K562 (cell line): ENCODE data around the gene ZFX. TPM values are rescaled to one million over a fixed set of nuclear protein-coding genes. Genes with fewer than 3 reads are reported as not detected.

Source experiments
- ATAC-seq: fragments of 200-7000 bp; cut with Tn5 transposase; 3 replicates; pipeline ENCODE4 v1.9.1; 2020; ENCODE audit warnings: moderate library complexity
- BruUV-seq: library from RNA; stranded (reverse); fragments of 400-500 nt; replicated peaks from 2 replicates; lab custom pipeline; 2021; lab: Mats Ljungman, UMichigan
- CTCF ChIA-PET: fragments of 300-600 bp; formaldehyde crosslinking; extraction: SDS; loops from one replicate; lab custom pipeline; 2021; ENCODE audit warnings: low intra/inter-chr PET ratio; lab: Yijun Ruan, JAX
- POLR2A ChIA-PET: fragments of 300-600, 350-650 bp; sonication (Branson Sonifier 250); formaldehyde crosslinking; extraction: SDS; loops from one replicate; lab custom pipeline; 2021; ENCODE audit warnings: antibody characterized with exemption, inconsistent platforms; lab: Yijun Ruan, JAX
- DNase-seq, 4 experiments: peaks; one replicate each; pipeline versions ENCODE4 v3.0.0 to v3.0.0-alpha.2; 2011 to 2018; ENCODE audit warnings: low spot score in 3 of 4, mixed read lengths in 3 of 4; ENCODE audit errors: extremely low read depth in 1 of 4
- FAIRE-seq: peaks from 2 replicates; lab custom pipeline; 2011; peaks lifted over from hg19 to GRCh38; lab: Jason Lieb, UNC
- H2AFZ ChIP-seq: 2 replicates; pipeline ENCODE4 v1.6.0; 2011; ENCODE audit warnings: low read depth, low read length, control low read depth, inconsistent platforms
- H3K27ac ChIP-seq: fragments of 200-600 bp; 3 replicates; pipeline ENCODE4 v1.8.0; 2011; ENCODE audit warnings: low read depth, mild to moderate bottlenecking, control low read depth, inconsistent platforms, low read length, moderate library complexity, mixed read lengths; ENCODE audit errors: extremely low read depth
- H3K27me3 ChIP-seq, 2 experiments: fragments of 300-600 bp in 1 of 2; 2 replicates in 1 of 2; 3 replicates in 1 of 2; pipeline versions ENCODE4 v1.6.0 to v1.8.0; 2011; ENCODE audit warnings: inconsistent platforms in 2 of 2, low read length in 2 of 2, mild to moderate bottlenecking in 1 of 2, mixed read lengths in 1 of 2, moderate library complexity in 1 of 2; ENCODE audit not compliant: control insufficient read depth in 2 of 2, insufficient read depth in 2 of 2
- H3K36me3 ChIP-seq: fragments of 300-600 bp; 3 replicates; pipeline ENCODE4 v1.8.0; 2011; ENCODE audit warnings: mild to moderate bottlenecking, low read length, inconsistent platforms; ENCODE audit not compliant: control insufficient read depth, insufficient read depth
- H3K4me1 ChIP-seq, 2 experiments: fragments of 200-600 bp in 1 of 2; replicated peaks in 1 of 2; 2 replicates in 1 of 2; 3 replicates in 1 of 2; pipeline versions ENCODE4 v1.5.1 to v1.8.0; 2011; ENCODE audit warnings: inconsistent platforms in 2 of 2, low read length in 2 of 2, mild to moderate bottlenecking in 1 of 2, mixed read lengths in 1 of 2, moderate library complexity in 1 of 2; ENCODE audit not compliant: control insufficient read depth in 2 of 2, insufficient read depth in 2 of 2
- H3K4me2 ChIP-seq: 2 replicates; pipeline ENCODE4 v1.6.1; 2011; ENCODE audit warnings: low read length, control low read depth, inconsistent platforms, mixed read lengths; ENCODE audit not compliant: insufficient read depth
- H3K4me3 ChIP-seq: fragments of 200-600 bp; sonication (generic), shearing (Covaris generic); 2 replicates; pipeline ENCODE4 v1.5.1; 2016; ENCODE audit warnings: control low read depth, inconsistent platforms
- H3K79me2 ChIP-seq: fragments of 200-600 bp; 3 replicates; pipeline ENCODE4 v1.8.0; 2011; ENCODE audit warnings: low read length, inconsistent platforms; ENCODE audit not compliant: control insufficient read depth, insufficient read depth
- H3K9ac ChIP-seq, 2 experiments: 2 replicates each; pipeline versions ENCODE4 v1.6.0 to v1.6.1; 2011; ENCODE audit warnings: low read depth in 2 of 2, low read length in 2 of 2, control low read depth in 1 of 2, inconsistent platforms in 1 of 2, mild to moderate bottlenecking in 1 of 2, mixed read lengths in 1 of 2; ENCODE audit not compliant: insufficient read depth in 1 of 2
- H3K9me1 ChIP-seq: one replicate; pipeline ENCODE4 v1.6.0; 2011; ENCODE audit warnings: inconsistent platforms, mild to moderate bottlenecking, low read length, moderate library complexity; ENCODE audit not compliant: control insufficient read depth, insufficient read depth
- H3K9me3 ChIP-seq: replicated peaks from 2 replicates; pipeline ENCODE4 v1.5.1; 2011; ENCODE audit warnings: low read depth, low read length, inconsistent platforms; ENCODE audit not compliant: control insufficient read depth, insufficient read depth
- H4K20me1 ChIP-seq: replicated peaks from 2 replicates; pipeline ENCODE4 v1.6.1; 2011; ENCODE audit warnings: low read length, inconsistent platforms, mixed read lengths; ENCODE audit not compliant: control insufficient read depth, insufficient read depth
- ADNP ChIP-seq: fragments of 200-800 bp; sonication (Bioruptor generic); IDR thresholded peaks from 2 replicates; pipeline ENCODE4 v1.6.1; 2016; ENCODE audit warnings: missing genetic modification characterization, missing compliant biosample characterization
- ATF4 ChIP-seq: fragments of 450-650 bp; formaldehyde crosslinking; IDR thresholded peaks from 2 replicates; pipeline ENCODE4 v1.4.0; 2022; ENCODE audit warnings: mild to moderate bottlenecking, moderate library complexity
- CSDE1 ChIP-seq, 2 experiments: fragments of 450-650 bp; IDR thresholded peaks; 2 replicates each; pipeline ENCODE4 v1.6.1; 2016; ENCODE audit warnings: mild to moderate bottlenecking in 1 of 2
- GABPB2 ChIP-seq: fragments of 250-450 bp; sonication (Bioruptor Pico); conservative IDR thresholded peaks from 2 replicates; pipeline ENCODE4 v1.5.1; 2021; ENCODE audit warnings: mild to moderate bottlenecking
- GTF2F1 ChIP-seq: IDR thresholded peaks from 2 replicates; pipeline ENCODE4 v1.6.1; 2011; ENCODE audit warnings: low read depth, low read length, improper control_type of control experiment
- JUN ChIP-seq, 2 experiments: sonication (generic) in 1 of 2; formaldehyde crosslinking in 1 of 2; IDR thresholded peaks; 2 replicates each; pipeline versions ENCODE4 v1.6.1 to v1.8.0; 2012 to 2022; ENCODE audit warnings: borderline replicate concordance in 2 of 2, mild to moderate bottlenecking in 2 of 2, improper control_type of control experiment in 1 of 2, low read depth in 1 of 2, low read length in 1 of 2, missing genetic modification reagents in 1 of 2
- KAT2B ChIP-seq: IDR thresholded peaks from one replicate; pipeline ENCODE4 v1.6.1; 2012; ENCODE audit warnings: low read depth, mild to moderate bottlenecking, control low read depth, inconsistent platforms, low read length, moderate library complexity
- NBN ChIP-seq: fragments of 450-650 bp; IDR thresholded peaks from 2 replicates; pipeline ENCODE4 v1.6.1; 2016; ENCODE audit warnings: low read depth, mild to moderate bottlenecking
- NCOA4 ChIP-seq: fragments of 450-650 bp; IDR thresholded peaks from 2 replicates; pipeline ENCODE4 v1.6.1; 2018; ENCODE audit warnings: mild to moderate bottlenecking; ENCODE audit not compliant: partially characterized antibody
- RBM15 ChIP-seq: fragments of 200-400 bp; formaldehyde crosslinking; IDR thresholded peaks from 2 replicates; pipeline ENCODE4 v1.6.1; 2018; ENCODE audit warnings: mild to moderate bottlenecking, low read length, moderate library complexity; ENCODE audit not compliant: insufficient read depth
- SIRT6 ChIP-seq: IDR thresholded peaks from one replicate; pipeline ENCODE4 v1.6.1; 2012; ENCODE audit warnings: low read depth, mild to moderate bottlenecking, control low read depth, inconsistent platforms, low read length, moderate library complexity
- SMARCA4 ChIP-seq: fragments of 450-650 bp; IDR thresholded peaks from 2 replicates; pipeline ENCODE4 v1.6.1; 2016
- XRCC3 ChIP-seq: fragments of 450-650 bp; IDR thresholded peaks from 2 replicates; pipeline ENCODE4 v1.6.1; 2017; ENCODE audit warnings: mild to moderate bottlenecking, moderate library complexity
- ZBTB49 ChIP-seq: sonication (generic); formaldehyde crosslinking; IDR thresholded peaks from 2 replicates; pipeline ENCODE4 v1.8.0; 2022; ENCODE audit warnings: missing genetic modification reagents, mild to moderate bottlenecking, borderline replicate concordance
- ZBTB7A ChIP-seq: IDR thresholded peaks from 2 replicates; pipeline ENCODE4 v1.6.1; 2011; ENCODE audit warnings: low read depth, mild to moderate bottlenecking, low read length, moderate library complexity, borderline replicate concordance; ENCODE audit not compliant: control insufficient read depth
- ZNF174 ChIP-seq: fragments of 250-450 bp; sonication (Bioruptor Pico); IDR thresholded peaks from 2 replicates; pipeline ENCODE4 v1.4.0; 2020; ENCODE audit warnings: mild to moderate bottlenecking
- ZNF583 ChIP-seq: fragments of 250-450 bp; sonication (Bioruptor Pico); IDR thresholded peaks from 2 replicates; pipeline ENCODE4 v1.4.0; 2020
- WGBS: fragments of 100-300 bp; shearing (Covaris generic); methylation state at CpG from one replicate; pipeline ENCODE4 v1.1.6; 2016; ENCODE audit warnings: low coverage, mixed read lengths; ENCODE audit not compliant: insufficient coverage; ENCODE audit errors: missing lambda C conversion rate; 5-methylcytosine and 5-hydroxymethylcytosine counted together
- in situ Hi-C: fragments of 300-500 bp; cut with MboI; formaldehyde crosslinking; loops from 4 replicates; pipeline ENCODE4 v1.15.0; 2018; ENCODE audit warnings: inconsistent platforms, mixed read lengths
- intact Hi-C: fragments of 100-400 bp; cut with micrococcal nuclease; formaldehyde crosslinking; loops from 2 replicates; pipeline ENCODE4 v1.14.2; 2022
- polyA plus RNA-seq, 8 experiments: library from polyadenylated mRNA; depleted of rRNA in 4 of 8; stranded (reverse) in 5 of 8; unstranded in 3 of 8; fragments of >200 nt; fragmentation: Nextera tagmentation in 2 of 8; fragmentation: Illumina TruSeq in 1 of 8; extraction: Ambion mirVana in 2 of 8; extraction: Trizol in 1 of 8; gene quantifications; 2 replicates each; pipeline versions ENCODE4 v1.2.1 to v1.2.3, GENCODE V29; 2011 to 2014; ENCODE audit warnings: inconsistent platforms in 1 of 8, missing spikeins in 1 of 8
- total RNA-seq, 7 experiments: library from RNA; depleted of rRNA in 6 of 7; stranded (reverse); fragments of >200 nt in 6 of 7; fragmentation: Illumina TruSeq in 2 of 7; extraction: Trizol in 2 of 7; gene quantifications; 2 replicates each; pipeline versions ENCODE4 v1.2.1 to v1.2.3, GENCODE V29; 2011 to 2021; ENCODE audit warnings: low replicate concordance in 1 of 7
- TF ChIP-seq, protein P1 (sequence below): fragments of 450-650 bp; formaldehyde crosslinking; IDR thresholded peaks from 2 replicates; pipeline ENCODE4 v1.4.0; 2020; ENCODE audit warnings: mild to moderate bottlenecking

ZFX gene
- total and polyA plus RNA-seq, 9 of the 15 experiments (the other 6 are each of a cell fraction or from before 2014, with no cell fraction given) = 5.3 to 25.2 (median 11.4) TPM

DNA sequence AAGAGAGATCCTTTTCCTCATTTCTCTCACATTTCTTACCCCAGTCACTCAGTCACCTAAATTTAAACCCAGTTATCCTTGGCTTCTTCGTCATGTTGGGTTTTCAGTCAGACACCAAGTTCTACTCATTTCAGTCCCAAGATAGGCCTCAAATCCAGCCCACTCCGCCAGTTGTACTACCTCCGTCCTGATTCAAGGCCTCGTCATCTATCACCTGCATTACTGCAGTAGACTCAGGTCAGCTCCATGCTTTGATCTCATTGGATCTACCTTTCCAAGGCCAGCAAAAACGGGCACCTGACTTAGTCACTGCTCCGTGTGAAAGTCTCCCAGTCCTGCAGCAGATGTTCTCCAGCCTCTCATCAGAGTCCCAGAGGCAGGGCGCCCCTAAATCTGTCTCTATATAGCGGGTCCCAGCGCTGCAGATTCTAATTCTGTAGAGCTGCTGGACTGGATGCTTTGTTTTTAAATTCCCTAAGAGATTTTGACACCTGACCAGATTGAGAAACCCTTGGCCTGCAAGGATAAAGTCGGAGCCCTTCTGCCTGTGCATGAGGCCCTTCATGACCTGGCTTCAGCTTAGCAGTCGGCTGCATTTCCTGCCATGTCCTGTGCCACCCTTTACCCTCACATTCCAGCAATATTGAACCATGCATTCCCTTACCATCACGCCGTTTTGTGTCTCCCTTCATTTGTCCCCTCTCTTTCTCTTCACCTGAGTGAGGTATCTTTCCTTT is 53.7 kb downstream of the ZFX start:
- Histone ChIP-seq H3K9ac (no peak overlapping the region), H4K20me1 (0 out of 2 replicates have a peak, but pooled peaks cover 6% of the 10 kb centered on the region), H3K79me2 (peaks cover 61% of the 10 kb centered on the region), H3K4me1 (no peaks in the 10 kb centered on the region), H3K27me3 (no peaks in the 10 kb centered on the region), H3K4me3 (no peak overlapping the region), H3K36me3 (peaks cover 41% of the 10 kb centered on the region; the same call in 2 of the 3 replicates), H2AFZ (no peak overlapping the region), H3K27ac (no peak overlapping the region), H3K9me3 (no peaks in the 10 kb centered on the region), H3K9me1 (no peaks in the 10 kb centered on the region), H3K4me2 (no peak overlapping the region)
- FAIRE-seq = no peak
- DNase-seq = no peak
- ATAC-seq = no peak
- TF ChIP-seq SIRT6 = no peak
- TF ChIP-seq ZBTB7A = no peak
- no peak for TF ChIP-seq NBN
- TF ChIP-seq GTF2F1 = no peak
- TF ChIP-seq RBM15 = no peak
- TF ChIP-seq ATF4 (CRISPR knock-in tag) = no peak
- TF ChIP-seq GABPB2 (CRISPR knock-in tag) = no peak
- TF ChIP-seq ADNP = no peak
- TF ChIP-seq XRCC3 = no peak
- no peak for TF ChIP-seq ZNF583 (CRISPR knock-in tag)
- TF ChIP-seq ZBTB49 (CRISPR knock-in tag) = no peak
- no peak for TF ChIP-seq SMARCA4
- TF ChIP-seq ZNF174 (CRISPR knock-in tag) = no peak
- no peak for TF ChIP-seq KAT2B
- no peak for TF ChIP-seq NCOA4
- TF ChIP-seq, protein P1, sequence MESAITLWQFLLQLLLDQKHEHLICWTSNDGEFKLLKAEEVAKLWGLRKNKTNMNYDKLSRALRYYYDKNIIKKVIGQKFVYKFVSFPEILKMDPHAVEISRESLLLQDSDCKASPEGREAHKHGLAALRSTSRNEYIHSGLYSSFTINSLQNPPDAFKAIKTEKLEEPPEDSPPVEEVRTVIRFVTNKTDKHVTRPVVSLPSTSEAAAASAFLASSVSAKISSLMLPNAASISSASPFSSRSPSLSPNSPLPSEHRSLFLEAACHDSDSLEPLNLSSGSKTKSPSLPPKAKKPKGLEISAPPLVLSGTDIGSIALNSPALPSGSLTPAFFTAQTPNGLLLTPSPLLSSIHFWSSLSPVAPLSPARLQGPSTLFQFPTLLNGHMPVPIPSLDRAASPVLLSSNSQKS (CRISPR knock-in tag) = no peak
- TF ChIP-seq CSDE1 (IDR thresholded peaks at IDR 0.05) = no peak
- TF ChIP-seq JUN (IDR thresholded peaks at IDR 0.05; ENCODE audit: borderline replicate concordance, low read depth, low read length) = no peak
- TF ChIP-seq JUN (CRISPR knock-in tag; IDR thresholded peaks at IDR 0.05; ENCODE audit: borderline replicate concordance) = no peak
- ChIA-PET POLR2A (interaction anchor here (0.6 kb wide), 1 partner anchor 20 kb away, joined by 3 read pairs; no protein-coding TSS in a partner anchor), CTCF (no interaction called here)
- no TSS peak for BruUV-seq
- intact Hi-C loops = no loop called here
- 88% methylated on average over 11 of the region's 13 CpGs for WGBS
- in situ Hi-C loops = no loop called here
